ENCODE results near the gene MAP3K14.

- TF ChIP-seq POLR2A (IDR thresholded peaks at IDR 0.05; ENCODE audit: low read length): no peak
- no peak for TF ChIP-seq GATA1 (IDR thresholded peaks at IDR 0.05; ENCODE audit: low read depth, low read length)
Measured at GRCh38 chr17:45324336-45324735, 7.5 kb upstream of the MAP3K14 start.
